KG1 (cell line): ENCODE results near the gene IRAK3.
"Not testable (repeated sequence)": the region's sequence is repeated elsewhere in the genome, so short reads cannot be mapped to it uniquely, and the experiment has no call there.

Source experiments
- DNase-seq: peaks from one replicate; lab custom pipeline; 2025; lab: John Stamatoyannopoulos, UW

IRAK3 gene

DNA sequence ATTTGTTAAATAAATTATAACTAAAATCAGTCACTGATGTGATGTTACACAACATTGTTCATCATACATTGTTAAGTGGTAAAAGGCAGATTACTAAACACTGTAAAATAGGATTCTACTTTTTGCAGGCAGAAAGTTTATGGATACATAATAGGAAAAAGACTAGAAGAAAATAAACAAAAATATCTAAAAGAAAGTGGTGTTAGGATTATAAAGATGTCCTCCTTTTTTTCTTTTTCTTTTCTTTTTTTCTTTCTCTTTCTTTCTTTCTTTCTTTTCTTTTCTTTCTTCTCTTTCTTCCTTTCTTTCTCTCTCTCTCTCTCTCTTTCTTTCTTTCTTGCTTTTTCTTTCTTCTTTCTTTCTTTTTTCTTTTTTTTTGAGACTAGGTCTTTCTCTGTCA lies 73.7 kb downstream of the IRAK3 start:
- no peak for DNase-seq

DNA sequence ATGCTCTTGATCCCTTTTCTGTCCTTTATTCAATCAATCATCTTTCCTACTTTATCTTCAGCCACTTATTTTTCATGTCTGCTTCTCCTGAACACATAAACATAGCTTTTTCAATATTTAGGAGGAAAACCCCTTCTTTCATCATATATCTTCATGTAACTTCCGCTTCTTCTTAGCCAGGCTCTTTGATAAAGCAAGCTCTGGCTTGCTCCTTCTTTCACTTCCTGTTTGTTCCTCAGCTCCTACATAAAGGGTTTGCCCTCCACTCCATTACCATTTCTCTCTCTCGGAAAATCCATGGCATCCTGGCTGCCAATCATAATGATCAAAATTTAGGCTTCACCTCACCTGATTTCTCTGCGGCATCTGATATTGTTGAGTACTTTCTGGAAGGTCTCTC lies 79.5 kb downstream of the IRAK3 start:
- no peak for DNase-seq

DNA sequence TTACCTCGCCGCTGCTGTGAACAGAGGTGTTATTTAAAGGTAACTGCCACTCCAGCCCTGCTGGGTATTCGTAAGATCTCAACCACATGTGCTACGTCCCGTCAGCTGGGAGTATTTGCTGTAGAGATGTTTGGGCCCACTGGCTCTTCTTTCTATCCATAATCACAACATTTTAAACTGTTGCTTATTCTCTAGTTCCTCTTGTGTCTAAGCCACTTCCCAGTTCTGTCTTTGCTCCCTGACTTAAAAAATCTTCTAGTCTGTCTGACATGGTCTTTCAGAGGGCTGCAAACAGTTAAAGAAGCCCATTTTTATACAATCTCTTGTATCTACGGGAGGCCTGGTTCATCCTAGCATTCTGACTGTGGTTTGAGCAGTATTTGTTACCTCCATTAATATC lies 80.1 kb downstream of the IRAK3 start:
- no peak for DNase-seq

DNA sequence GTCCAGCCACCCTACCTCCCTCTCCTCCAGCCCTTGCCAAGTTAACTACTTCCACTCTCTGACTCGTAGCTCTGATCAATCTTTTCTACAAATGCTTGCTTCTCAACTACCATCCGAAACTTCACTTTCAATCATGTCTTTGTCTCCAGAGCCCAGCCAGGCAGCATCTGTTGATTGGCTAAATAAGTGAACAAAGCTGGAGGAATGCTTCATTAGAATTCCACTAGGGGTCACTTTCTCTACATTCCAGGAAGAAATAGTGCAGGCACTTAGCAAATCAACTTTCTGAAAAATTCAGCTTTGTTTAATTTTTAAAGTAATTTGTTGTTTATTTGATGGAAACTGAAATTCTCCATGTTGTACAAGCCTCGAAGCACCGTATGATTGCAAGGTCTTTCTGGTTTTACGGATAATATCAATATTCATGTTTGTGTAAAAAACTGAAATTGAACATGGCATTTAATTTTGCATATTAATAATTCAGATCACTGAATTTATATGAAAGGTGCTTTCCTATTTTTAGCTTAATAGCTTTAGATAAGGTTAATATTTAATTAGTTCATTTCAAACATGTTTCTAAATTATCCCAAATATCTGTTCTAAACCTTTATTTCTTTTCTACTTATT lies 80.9 kb downstream of the IRAK3 start:
- peak; percentile 39 for DNase-seq

DNA sequence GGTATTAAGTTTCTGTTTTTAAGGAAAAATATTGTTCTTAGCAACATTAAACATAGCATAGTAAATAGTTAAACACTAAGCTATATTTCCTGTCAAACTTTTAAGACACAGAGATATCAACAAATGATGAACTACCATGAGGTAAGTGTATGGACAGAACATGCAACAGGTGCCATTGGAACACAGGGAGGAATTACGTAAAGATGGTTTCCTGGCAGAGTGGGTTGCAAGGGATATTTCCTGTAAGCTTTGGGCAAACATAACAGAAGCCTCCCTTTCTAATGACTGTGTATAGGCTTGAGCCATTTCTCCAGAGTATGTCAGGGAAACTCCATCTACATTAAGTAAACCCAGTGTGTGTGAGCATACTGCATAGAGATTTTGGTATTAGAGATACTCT lies 81.6 kb downstream of the IRAK3 start:
- no peak for DNase-seq

DNA sequence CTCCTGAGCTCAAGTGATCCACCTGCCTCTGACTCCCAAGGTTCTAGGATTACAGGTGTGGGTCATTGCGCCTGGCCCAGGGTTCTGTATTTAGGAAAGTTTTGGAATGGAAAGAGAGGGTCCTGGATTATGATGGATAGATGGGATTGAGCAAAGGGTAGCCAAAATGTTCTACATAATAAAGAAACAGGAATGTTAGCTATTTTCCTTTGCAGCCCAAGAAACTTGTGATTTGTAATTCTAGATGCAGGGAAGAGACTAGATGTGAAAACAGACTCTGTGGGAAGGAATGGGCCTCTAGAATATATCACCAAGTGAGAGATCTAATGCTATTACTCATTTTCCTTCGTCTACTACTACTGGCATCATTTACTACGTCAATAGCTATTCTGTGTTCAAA lies 83.6 kb downstream of the IRAK3 start:
- no peak for DNase-seq

DNA sequence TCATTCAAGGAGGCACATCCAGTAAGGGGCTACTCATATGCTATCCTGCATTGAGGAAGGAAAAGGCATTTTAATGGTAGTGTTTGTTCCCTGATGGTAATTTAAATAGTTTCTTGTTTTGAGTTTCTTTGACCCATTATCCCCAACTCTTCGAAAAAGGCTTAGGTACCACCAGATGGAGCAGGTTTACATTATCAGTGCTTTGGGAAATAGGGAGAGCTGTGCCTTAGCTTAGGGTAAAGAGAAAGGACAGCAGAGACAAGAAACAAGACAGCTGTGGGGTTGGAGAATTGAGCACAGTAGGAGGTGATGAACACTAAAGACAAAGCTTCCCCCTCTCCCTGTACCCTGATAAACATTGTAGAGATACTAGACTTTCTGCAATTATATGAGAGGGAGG lies 84.1 kb downstream of the IRAK3 start:
- DNase-seq, result no peak

DNA sequence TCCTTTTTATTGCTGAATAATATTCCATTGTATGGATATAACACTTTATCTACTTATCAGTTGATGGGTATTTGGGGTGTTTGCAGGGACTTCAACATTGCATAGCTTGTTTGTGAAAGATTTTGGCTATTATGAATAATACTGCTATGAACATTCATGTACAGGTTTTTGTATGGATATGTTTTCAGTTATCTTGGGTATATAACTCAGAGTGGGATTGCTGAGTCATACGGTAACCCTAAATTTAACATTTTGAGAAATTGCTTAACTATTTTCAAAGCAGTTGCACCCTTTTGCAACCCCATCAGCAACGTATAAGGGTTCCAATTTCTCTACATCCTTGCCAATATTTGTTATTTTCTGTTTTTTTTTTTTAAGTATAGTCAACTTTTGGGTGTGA lies 86.0 kb downstream of the IRAK3 start:
- no peak for DNase-seq

DNA sequence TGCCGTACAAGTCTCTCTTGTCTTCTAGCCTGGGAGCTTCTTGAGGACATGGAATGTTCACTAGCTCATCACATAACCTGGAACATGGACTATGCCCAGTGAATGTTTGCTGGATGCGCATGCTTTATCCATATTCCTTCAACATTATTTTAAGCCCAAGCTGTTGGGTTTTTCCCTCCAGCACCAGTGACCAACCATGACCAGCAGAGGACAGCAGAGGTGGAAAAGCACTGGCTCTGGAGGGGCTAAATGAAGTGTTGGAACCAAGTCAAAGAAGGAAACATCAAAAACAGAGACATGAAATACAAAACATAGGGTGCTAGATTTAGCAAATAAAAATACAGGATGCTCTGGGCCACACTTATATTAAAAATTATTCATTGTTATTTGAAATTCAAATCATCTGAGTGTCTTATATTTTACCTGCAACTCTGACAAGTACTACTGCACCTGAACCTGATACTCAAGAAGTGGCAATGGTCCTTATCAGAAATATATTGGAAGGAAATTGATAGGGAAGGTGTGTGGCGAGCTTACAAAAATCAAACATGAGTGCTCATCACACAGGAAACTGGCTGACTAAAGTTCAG lies 90.2 kb downstream of the IRAK3 start:
- no peak for DNase-seq

DNA sequence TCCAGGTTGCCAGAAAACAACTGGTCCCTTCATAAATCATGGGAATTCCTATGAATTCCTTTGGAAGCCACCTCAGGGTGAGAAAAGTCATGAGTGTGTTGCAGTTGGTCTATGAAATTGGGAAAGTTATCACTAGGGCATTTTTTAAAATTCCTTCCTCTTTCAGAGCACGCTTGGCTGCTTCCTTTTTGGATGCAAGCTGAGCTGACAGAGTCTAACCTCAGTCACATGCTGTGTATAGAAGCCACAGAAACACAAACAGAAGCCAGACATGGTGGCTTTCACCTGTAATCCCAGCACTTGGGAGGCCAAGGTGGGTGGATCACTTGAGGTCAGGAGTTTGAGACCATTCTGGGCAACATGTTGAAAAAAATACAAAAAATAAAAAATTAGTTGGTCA lies 91.5 kb downstream of the IRAK3 start:
- no peak for DNase-seq

DNA sequence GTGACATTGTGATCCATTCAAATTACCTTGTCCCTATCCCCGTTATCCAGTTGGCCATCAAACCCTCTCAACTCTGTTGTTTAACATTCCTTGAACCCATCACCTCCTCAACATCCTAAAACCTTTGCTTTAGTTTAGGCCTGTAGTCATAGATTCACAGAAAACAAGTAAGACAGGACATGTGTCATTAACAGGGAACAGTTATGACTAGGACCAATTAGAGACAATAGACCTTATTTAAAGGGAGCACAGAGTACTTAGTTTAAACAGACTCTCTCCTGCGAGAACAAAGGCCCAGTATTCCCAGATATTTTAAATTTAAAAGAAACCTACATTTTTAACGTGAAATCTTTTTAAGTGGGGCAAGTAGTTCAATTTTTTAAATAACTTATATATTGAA lies 93.2 kb downstream of the IRAK3 start:
- no peak for DNase-seq

DNA sequence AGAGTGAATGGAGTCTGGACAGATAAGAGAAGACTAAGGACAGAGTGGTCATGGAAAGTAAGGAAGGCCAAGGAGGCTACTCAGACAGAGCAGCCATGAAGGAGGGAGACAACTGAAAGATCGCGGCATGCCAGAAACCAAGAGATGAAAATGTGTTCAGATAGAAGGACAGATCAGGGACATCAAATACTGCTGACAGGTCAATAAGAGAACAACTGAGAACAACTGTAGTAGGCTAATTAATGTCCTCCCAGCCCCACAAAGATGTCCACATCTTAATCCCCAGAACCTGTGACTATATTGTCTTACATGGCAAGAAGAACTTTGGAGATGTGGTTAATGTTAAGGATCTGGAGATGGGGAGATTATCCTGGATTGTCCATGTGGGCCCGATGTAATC lies 98.3 kb downstream of the IRAK3 start:
- DNase-seq, result no peak

DNA sequence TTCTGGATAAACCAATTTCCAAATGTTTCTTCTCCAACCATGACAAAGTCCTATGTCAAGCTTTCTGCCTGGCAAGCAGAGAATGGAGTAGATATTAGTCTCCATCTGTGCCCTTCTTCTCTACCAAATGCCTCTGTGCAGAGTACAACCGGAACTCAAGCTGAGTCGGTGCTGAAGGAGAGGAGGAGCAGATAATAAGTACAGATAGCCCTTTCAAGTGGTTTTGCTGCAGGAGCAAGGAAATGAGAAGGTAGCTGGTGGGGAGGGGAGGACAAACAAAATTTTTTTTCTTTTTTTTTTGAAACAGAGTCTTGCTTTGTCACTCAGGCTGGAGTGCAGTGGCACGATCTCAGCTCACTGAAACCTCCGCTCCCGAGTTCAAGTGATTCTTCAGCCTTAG lies 99.1 kb downstream of the IRAK3 start:
- no peak for DNase-seq

DNA sequence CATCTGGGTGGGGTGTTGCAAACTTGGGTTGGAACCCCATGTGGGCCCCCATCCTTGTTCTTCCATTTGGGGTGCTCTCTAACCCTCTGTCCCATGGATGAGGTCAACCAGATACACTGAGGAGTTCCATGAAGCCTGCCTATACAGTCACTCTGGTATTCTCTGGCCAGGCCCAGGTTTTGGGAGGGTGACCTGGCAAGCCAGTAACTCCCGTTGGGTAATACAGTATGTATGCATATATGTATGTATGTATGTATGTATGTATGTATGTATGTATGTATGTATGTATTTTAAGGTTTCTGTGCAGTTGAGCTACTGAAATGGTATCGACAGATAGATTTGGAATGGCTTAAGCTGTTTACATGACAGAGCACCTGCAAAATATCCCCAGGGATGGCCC lies 100.5 kb downstream of the IRAK3 start:
- DNase-seq, result no peak

DNA sequence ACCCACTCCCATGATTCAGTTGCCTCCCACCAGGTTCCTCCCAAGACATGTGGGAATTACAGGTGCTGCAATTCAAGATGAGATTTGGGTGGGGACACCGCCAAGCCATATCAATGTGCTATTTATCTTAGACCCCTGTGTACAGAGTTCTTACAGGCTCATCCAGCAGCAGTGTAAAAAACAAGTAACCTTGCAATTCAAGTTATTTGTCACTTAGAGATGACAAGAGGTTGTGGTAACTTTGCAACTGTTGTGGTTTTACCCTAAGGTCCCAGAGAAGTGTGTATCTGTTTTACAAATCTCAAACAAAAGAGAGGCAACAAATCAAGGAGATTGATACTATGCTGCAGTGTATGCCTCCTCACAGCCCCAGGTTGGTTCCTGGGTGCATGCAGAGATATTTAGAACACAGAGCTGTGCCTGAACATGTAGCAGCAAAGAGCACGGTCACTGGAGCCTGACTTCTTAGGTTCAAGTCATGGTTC lies 101.7 kb downstream of the IRAK3 start:
- no peak for DNase-seq

DNA sequence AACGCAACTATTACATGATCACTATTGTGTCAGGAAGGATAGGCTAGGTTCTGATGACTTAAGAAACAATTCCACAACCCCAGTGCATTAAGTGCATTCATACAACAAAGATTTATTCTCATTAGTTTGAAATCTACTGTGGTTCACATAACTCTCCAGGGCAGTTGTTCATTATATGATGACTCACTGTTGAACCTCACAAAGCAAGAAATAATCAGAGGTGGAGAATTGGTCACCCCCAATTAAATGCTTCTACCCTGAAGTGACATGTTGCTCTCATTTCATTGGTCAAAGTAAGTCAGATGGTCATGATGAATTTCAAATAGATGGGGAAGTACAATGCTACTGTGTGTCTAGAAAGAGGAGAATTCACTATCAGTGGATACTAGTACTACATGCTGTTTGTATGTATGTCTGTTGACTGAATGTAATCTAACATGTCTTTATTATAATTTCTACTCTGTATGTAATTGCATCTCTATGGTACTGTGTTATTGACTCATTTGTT lies 107.2 kb downstream of the IRAK3 start:
- DNase-seq, result no peak

DNA sequence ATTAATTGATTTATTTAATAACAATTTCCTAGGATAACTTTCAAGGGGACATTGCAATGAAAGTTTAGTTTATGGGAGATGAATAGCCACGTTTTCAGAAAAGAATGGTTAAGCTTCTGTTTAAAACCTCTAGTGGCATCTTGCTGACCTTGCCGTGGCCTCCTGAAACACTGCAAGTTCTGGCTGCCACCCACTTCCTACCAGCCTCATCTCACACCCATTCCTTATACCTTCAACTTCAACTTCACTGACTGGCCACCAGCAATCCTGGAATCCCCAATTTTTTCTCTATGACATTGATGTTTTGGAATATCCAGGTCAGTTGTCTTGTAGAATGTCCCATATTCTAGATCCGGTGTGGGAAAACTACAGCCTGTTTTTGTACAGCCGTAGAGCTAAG lies 108.1 kb downstream of the IRAK3 start:
- no peak for DNase-seq

DNA sequence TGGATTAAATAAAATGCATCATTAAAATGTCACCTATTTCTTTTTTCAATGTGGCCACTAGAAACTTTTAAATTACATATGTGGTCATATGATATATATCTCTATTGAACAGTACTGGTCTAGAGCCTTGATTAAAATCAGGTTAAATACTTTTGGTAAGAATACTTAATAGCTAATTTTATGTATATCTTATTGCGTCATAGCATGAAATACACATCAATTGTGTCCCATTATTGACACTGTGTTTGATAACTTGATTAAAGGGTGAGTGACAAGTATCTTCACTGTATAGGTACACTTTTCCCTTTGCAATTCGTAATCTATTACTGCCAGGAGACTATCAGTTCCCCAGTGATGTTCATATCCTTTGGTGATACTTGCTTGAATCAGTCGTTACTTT lies 108.9 kb downstream of the IRAK3 start:
- no peak for DNase-seq

DNA sequence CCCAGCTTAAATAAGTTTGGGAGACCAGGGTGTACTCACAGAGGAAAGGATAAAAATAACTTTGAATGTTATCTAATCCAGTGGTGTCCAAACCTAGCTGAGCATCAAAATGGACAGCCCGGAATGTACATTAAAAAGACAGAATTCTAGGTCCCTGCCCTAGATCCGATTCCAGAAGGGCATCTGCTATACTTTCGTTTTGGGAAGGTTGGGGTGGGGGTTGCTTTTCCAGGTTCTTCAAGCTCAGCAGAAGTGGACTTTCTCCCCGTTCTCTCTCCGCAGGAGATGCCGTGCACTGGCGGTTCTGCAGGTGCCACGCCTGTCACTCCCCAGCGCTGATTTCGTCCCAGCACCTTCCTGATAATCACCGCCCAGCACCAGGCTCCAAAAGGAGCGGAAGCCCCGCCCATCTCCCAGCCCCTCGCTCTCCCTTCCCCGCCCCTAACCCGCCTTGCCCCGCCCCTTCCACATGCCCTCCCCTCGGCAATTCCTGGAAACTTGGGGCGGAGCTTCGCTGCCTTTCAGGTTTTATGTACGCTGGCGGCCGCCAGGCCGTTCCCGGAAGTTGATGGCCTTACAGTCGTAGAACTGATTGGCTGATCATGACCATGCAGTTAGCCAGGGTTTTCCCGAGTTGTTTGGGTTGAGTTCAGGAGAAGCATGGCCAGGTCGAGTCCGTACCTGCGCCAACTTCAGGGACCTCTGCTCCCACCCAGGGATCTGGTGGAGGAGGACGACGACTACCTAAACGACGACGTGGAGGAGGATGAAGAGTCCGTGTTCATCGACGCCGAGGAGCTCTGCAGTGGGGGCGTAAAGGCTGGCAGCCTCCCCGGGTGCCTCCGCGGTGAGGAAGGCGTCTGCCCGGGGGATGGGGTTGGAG lies 113.2 kb downstream of the IRAK3 start, which contains the start of gene HELB:
TSS of gene HELB (plus strand) at position 550 of the 883 bp plus-strand sequence. CDS start at position 661, 111 bp downstream.
- DNase-seq, result peak; percentile 97

DNA sequence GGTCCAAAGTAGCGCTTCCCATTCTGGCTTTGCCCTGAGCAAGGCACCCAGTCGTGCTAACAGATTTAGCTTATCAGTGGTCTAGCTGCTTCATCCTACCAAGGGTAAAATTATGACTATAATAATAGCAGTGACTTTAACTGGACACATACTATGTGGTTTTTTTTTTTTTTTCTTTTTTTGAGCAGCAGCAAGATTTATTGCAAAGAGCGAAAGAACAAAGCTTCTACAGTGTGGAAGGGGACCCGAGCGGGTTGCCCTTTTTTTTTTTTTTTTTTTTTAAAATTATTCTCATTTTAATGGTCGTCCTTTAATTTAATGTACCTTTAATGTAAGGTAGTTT lies 113.8 kb downstream of the IRAK3 start:
- DNase-seq, result no peak

DNA sequence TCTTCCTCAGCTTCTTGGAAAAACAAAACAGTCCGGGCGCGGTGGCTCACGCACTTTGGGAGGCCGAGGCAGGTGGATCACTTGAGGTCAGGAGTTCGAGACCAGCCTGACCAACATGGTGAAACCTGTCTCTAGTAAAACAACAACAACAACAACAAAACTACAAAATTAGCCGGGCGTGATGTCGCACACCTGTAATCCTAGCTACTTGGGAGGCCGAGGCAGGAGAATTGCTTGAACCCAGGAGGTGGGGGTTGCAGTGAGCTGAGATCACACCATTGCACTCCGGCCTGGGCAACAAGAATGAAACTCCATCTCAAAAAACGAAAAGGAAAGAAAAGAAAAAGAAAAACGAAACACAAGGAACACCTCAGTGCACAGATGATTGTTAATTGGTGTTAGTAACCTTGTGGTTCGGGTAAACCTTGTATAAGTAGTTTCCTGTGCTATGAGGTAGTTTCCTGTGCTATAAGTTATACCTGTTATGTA lies 114.3 kb downstream of the IRAK3 start:
- not testable (repeated sequence) for DNase-seq
